HFF-Myc (cell line): ENCODE measurements around the gene BMPER.

ENCODE experiments used
- DNase-seq: peaks from one replicate; pipeline ENCODE4 v3.0.0-alpha.2; 2011; ENCODE audit warnings: low read depth; ENCODE audit errors: extremely low read depth
- H3K4me3 ChIP-seq: replicated peaks from 2 replicates; pipeline ENCODE4 v1.5.1; 2011; ENCODE audit warnings: low read depth, mild to moderate bottlenecking, control low read depth, low read length
- CTCF ChIP-seq: IDR thresholded peaks from 2 replicates; pipeline ENCODE4 v1.5.1; 2012; ENCODE audit warnings: mild to moderate bottlenecking, low read depth, low read length, control low read depth; ENCODE audit errors: missing control alignments

BMPER gene

GRCh38 chr7:33982425-33982786 lies 77.1 kb downstream of the BMPER start:
- peak; percentile 66 for TF ChIP-seq CTCF
- peak; percentile 59 for DNase-seq
- no peak overlapping the region for H3K4me3 ChIP-seq

GRCh38 chr7:33986451-33986850 lies 81.1 kb downstream of the BMPER start:
- no peak for DNase-seq
- H3K4me3 ChIP-seq, result no peak overlapping the region
- TF ChIP-seq CTCF, result no peak

- TF ChIP-seq CTCF, result no peak
- no peak overlapping the region for H3K4me3 ChIP-seq
- peak; percentile 100 for DNase-seq
Observed at GRCh38 chr7:33986951-33987947, 81.9 kb downstream of the BMPER start.

GRCh38 chr7:33996899-33997298 lies 91.6 kb downstream of the BMPER start:
- H3K4me3 ChIP-seq, result no peak overlapping the region
- TF ChIP-seq CTCF, result no peak

GRCh38 chr7:33998476-33998875 lies 93.1 kb downstream of the BMPER start:
- no peak for TF ChIP-seq CTCF
- DNase-seq, result no peak
- H3K4me3 ChIP-seq, result no peak overlapping the region

More at GRCh38 chr7:33996899-33997298, 91.6 kb downstream of the BMPER start:
- no peak for DNase-seq

- TF ChIP-seq CTCF, result no peak
- no peak overlapping the region for H3K4me3 ChIP-seq
- no peak for DNase-seq
Observed at GRCh38 chr7:34011017-34011695, 105.8 kb downstream of the BMPER start.
